IgD-negative memory B cell (primary cell): ENCODE results near the gene ADA. TPM values are rescaled to one million over a fixed set of nuclear protein-coding genes. Genes with fewer than 3 reads are reported as not detected.
"Not testable (repeated sequence)": the region's sequence is repeated elsewhere in the genome, so short reads cannot be mapped to it uniquely, and the experiment has no call there.

ENCODE experiments used
- H3K27ac Mint-ChIP-seq, 3 donors: one replicate each; pipeline ENCODE4 v1.8.0; 2020 to 2022; ENCODE audit warnings: mild to moderate bottlenecking in 3 of 3, mixed read lengths in 3 of 3, moderate library complexity in 1 of 3
- H3K27me3 Mint-ChIP-seq: one replicate; pipeline ENCODE4 v1.8.0; 2021; ENCODE audit warnings: mixed read lengths
- H3K36me3 Mint-ChIP-seq: one replicate; pipeline ENCODE4 v1.8.0; 2020; ENCODE audit warnings: mild to moderate bottlenecking, mixed read lengths
- H3K4me1 Mint-ChIP-seq, 3 donors: one replicate each; pipeline ENCODE4 v1.8.0; 2020 to 2022; ENCODE audit warnings: mixed read lengths in 3 of 3, mild to moderate bottlenecking in 1 of 3
- H3K4me3 Mint-ChIP-seq, 4 donors: one replicate each; pipeline ENCODE4 v1.8.0; 2020 to 2022; ENCODE audit warnings: mild to moderate bottlenecking in 4 of 4, mixed read lengths in 4 of 4, moderate library complexity in 3 of 4
- H3K9me3 Mint-ChIP-seq, 3 donors: one replicate each; pipeline ENCODE4 v1.8.0; 2020 to 2021; ENCODE audit warnings: mixed read lengths in 3 of 3, mild to moderate bottlenecking in 1 of 3
- polyA plus RNA-seq: library from polyadenylated mRNA; unstranded; fragments of 300-500 nt; fragmentation: Illumina TruSeq; gene quantifications from one replicate; pipeline ENCODE4 v1.2.3, GENCODE V29; 2021

ADA gene
- polyA plus RNA-seq, 1 donor from 2014 or later, result 10.5 TPM

DNA sequence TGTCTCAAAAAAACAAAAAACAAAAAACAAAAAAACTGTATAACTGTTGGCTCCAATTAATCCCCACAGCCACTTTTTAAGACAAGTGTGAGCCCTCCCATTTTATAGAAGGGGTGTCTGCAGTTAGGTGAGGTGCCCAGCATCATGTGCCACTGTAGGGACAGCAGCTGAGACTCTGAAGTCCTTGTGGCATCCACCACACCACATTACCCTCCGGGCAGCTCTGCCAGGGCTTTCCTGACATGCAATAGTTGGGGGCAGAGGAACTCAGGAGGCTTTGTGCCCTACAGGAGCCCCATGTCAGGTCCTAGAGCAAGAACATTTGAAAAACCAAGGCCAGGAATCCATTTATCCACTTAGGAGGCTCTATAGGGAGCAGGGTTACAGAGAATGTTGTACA lies 51.8 kb downstream of the ADA start:
- H3K4me1 Mint-ChIP-seq, result peaks cover 57 to 71% (median 59%) of the 10 kb centered on the region in 3 donors
- peak overlapping the region; percentile 34 to 93 (median 80) for H3K4me3 Mint-ChIP-seq
- H3K27ac Mint-ChIP-seq, result peak overlapping the region in 2 of 3 donors; percentile 93 to 99
- peaks cover 2% of the 10 kb centered on the region for H3K36me3 Mint-ChIP-seq
- no peaks in the 10 kb centered on the region for H3K27me3 Mint-ChIP-seq
- H3K9me3 Mint-ChIP-seq, result no peaks in the 10 kb centered on the region

DNA sequence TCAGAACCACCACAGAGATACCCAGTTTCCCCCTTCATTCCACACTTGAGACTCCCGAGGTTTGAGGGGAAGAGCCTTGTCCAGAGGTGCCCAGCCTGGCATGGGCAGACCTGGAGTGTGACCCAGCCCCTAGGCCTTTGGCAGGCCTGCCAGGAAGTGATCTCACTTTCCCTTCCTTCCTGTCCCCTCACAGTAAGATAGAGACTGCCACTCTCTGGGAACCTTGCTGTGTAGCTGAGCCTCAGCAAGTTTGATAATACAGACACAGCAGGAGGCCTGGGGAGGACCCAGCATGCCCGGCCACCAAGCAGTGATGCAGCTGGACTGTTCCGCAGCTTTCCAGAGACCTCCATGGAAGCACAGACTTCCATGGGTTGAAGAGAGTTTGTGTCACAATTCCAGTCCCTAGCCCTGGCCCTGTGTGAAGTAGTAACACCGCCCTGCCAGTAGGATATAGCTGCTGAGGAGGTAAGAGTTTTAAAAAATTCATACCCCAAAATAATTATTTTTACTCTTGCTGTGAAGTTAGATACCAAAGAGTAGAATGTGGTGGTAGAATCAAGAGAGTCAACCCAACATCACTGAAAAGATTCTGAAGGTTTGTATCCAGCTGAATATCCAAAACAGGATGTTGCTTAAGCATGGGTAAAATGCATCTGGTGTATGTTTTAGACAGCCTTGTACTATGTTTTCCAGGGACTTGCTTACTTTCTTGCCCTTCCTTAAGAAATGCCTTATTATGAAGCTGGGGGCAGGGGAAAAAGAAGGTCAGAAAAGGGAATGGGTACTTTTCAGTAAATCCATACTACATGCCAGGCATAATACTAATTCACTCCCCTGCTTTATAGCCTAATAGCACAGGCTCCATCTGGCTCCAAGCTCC lies 52.8 kb downstream of the ADA start:
- H3K27me3 Mint-ChIP-seq, result no peaks in the 10 kb centered on the region
- H3K9me3 Mint-ChIP-seq, result no peaks in the 10 kb centered on the region
- peaks cover 67 to 81% (median 67%) of the 10 kb centered on the region in 3 donors for H3K4me1 Mint-ChIP-seq
- peak overlapping the region in 2 of 3 donors; percentile 96 to 99 for H3K27ac Mint-ChIP-seq
- peaks cover 2% of the 10 kb centered on the region for H3K36me3 Mint-ChIP-seq
- H3K4me3 Mint-ChIP-seq, result peak overlapping the region; percentile 34 to 93 (median 84)

DNA sequence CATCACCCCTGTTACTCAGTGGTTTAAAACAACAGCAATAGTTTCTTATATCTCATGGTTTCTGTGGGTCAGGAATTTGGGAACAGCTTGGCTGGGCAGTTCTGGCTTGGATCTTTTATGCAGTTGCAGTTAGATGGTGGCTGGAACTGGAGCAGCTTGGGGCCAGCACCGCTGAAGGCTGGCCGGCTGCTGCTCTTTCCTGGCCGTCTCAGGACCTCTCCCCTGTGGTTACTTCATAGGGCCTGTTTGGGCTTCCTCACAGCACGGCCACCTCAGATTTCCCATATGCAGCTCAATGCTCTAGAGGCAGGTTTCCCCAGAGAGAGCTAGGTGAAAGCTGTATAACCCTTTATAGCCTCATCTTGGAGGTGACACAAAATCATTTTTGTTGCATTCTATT lies 53.6 kb downstream of the ADA start:
- H3K27ac Mint-ChIP-seq, result peak overlapping the region in 2 of 3 donors; percentile 96 to 99
- H3K4me3 Mint-ChIP-seq, result peak overlapping the region; percentile 34 to 93 (median 84)
- H3K9me3 Mint-ChIP-seq, result no peaks in the 10 kb centered on the region
- peaks cover 72 to 86% (median 73%) of the 10 kb centered on the region in 3 donors for H3K4me1 Mint-ChIP-seq
- peaks cover 2% of the 10 kb centered on the region for H3K36me3 Mint-ChIP-seq
- no peaks in the 10 kb centered on the region for H3K27me3 Mint-ChIP-seq

GRCh38 chr20:44597516-44597915 lies 54.0 kb downstream of the ADA start:
- Mint-ChIP-seq H3K4me3 (peak overlapping the region; percentile 34 to 93 (median 84)), H3K4me1 (peaks cover 76 to 90% (median 78%) of the 10 kb centered on the region in 3 donors), H3K27me3 (no peaks in the 10 kb centered on the region), H3K9me3 (no peaks in the 10 kb centered on the region), H3K27ac (peak overlapping the region in 2 of 3 donors; percentile 96 to 99), H3K36me3 (peaks cover 5% of the 10 kb centered on the region)

DNA sequence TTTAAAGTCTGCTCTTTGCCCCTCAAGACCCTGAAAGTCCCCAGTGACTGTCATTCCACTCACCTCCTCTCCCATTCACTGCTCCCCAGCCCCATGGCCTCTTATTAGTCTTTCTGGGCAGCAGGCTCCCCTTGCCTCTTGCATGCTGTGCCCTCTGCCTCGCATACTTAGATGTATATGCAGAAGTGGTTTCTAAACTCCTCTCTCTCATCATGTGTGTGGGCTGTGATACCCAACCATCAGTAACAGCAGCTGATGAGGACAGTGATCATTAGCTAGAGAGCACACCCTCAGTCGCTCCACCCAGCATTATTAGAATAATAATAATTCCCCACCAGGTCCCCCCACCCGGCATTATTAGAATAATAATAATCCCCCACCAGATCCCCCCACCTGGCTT lies 54.6 kb downstream of the ADA start:
- H3K27me3 Mint-ChIP-seq, result no peaks in the 10 kb centered on the region
- peaks cover 72 to 89% (median 76%) of the 10 kb centered on the region in 3 donors for H3K4me1 Mint-ChIP-seq
- peaks cover 5% of the 10 kb centered on the region for H3K36me3 Mint-ChIP-seq
- peak overlapping the region in 2 of 3 donors; percentile 96 to 99 for H3K27ac Mint-ChIP-seq
- peak overlapping the region; percentile 27 to 93 (median 62) for H3K4me3 Mint-ChIP-seq
- no peaks in the 10 kb centered on the region for H3K9me3 Mint-ChIP-seq

DNA sequence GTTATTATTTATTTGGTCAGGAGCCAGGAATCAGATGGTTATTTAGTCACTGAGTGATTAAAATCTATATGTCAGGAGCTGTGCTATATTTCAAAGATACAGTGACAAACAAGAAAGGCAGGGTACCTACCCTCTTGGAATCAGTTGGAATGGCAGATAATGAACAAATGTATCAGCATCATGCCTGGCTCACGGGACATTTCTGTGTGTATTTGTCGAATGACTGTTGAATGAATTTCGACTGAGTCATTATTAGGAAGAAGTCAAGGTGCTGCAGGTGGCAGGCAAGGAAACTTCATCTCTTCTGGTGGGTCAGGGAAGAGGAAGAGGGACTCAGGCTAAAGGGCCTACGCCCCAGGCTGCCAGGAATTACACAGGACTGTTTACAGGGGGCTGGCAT lies 55.5 kb downstream of the ADA start:
- Mint-ChIP-seq H3K36me3 (peaks cover 5% of the 10 kb centered on the region), H3K27me3 (no peaks in the 10 kb centered on the region), H3K27ac (peak overlapping the region in 2 of 3 donors; percentile 96 to 99), H3K4me1 (peaks cover 71 to 86% (median 75%) of the 10 kb centered on the region in 3 donors), H3K9me3 (no peaks in the 10 kb centered on the region), H3K4me3 (peak overlapping the region; percentile 4 to 91 (median 36))

GRCh38 chr20:44594730-44595129 lies 56.8 kb downstream of the ADA start:
- Mint-ChIP-seq H3K9me3 (no peaks in the 10 kb centered on the region), H3K27me3 (no peaks in the 10 kb centered on the region), H3K4me3 (peak overlapping the region in 2 of 4 donors; percentile 45 to 87), H3K36me3 (peaks cover 9% of the 10 kb centered on the region), H3K27ac (peak overlapping the region; percentile 70 to 83 (median 73)), H3K4me1 (peaks cover 60 to 84% (median 65%) of the 10 kb centered on the region in 3 donors)

- H3K36me3 Mint-ChIP-seq, result peaks cover 9% of the 10 kb centered on the region
- peak overlapping the region; percentile 67 to 85 (median 77) for H3K27ac Mint-ChIP-seq
- no peaks in the 10 kb centered on the region for H3K27me3 Mint-ChIP-seq
- H3K9me3 Mint-ChIP-seq, result no peaks in the 10 kb centered on the region
- H3K4me3 Mint-ChIP-seq, result peak overlapping the region in 3 of 4 donors; percentile 53 to 70 (median 69)
- H3K4me1 Mint-ChIP-seq, result peaks cover 57 to 80% (median 63%) of the 10 kb centered on the region in 3 donors
Measured at GRCh38 chr20:44593751-44594150, 57.7 kb downstream of the ADA start.

GRCh38 chr20:44592366-44592765 lies 59.1 kb downstream of the ADA start:
- no peaks in the 10 kb centered on the region for H3K27me3 Mint-ChIP-seq
- peaks cover 13% of the 10 kb centered on the region for H3K36me3 Mint-ChIP-seq
- H3K27ac Mint-ChIP-seq, result peak overlapping the region; percentile 31 to 88 (median 54)
- H3K4me1 Mint-ChIP-seq, result peaks cover 55 to 80% (median 63%) of the 10 kb centered on the region in 3 donors
- H3K4me3 Mint-ChIP-seq, result peak overlapping the region in 2 of 4 donors; percentile 34 to 65
- H3K9me3 Mint-ChIP-seq, result no peaks in the 10 kb centered on the region

DNA sequence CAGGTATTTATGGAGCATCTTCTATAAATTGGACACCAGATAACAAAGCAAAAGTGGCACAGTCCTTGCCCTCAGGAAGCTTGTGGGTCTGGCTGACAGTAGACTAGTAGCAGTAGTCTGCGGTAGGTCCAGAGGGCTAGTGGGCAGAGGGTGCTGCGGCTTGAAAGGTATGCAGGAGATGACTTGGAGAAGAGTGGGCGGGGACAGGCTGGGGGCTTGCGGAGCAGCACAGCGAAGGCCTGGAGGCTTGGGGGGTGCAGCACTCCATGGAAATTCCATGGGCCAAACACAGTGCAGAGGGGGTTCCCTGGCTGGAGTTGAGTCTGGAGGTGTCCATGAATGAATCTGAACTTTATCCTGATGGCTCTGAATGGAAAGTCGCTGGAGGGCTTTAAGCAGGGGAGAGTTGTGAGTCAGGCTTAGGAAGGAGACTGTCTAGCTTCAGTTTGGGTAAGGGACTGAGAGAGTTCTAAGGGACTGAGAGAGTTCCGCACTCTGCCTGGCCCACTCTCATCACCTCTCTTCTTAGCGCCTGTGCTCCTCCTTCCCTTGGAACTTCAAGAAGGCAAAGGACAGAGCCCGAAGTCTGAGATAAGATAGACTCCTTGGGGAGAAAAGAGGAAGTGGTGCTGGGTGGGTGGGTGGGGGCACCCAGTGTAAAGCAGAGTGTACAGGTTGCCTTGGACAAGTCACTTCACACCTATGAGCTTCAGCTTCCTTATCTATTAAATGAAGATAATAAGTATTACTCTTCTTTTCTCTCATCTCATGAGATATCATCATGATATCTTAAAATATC lies 60.3 kb downstream of the ADA start:
- Mint-ChIP-seq H3K27me3 (no peaks in the 10 kb centered on the region), H3K4me3 (peak overlapping the region; percentile 25 to 78 (median 76)), H3K4me1 (peaks cover 55 to 76% (median 60%) of the 10 kb centered on the region in 3 donors), H3K27ac (peak overlapping the region; percentile 88 to 91 (median 88)), H3K9me3 (no peaks in the 10 kb centered on the region), H3K36me3 (peaks cover 13% of the 10 kb centered on the region)

GRCh38 chr20:44589537-44589936 lies 62.0 kb downstream of the ADA start:
- H3K4me1 Mint-ChIP-seq, result peaks cover 61 to 76% (median 62%) of the 10 kb centered on the region in 3 donors
- peaks cover 11% of the 10 kb centered on the region for H3K36me3 Mint-ChIP-seq
- peak overlapping the region in 2 of 3 donors; percentile 50 to 88 for H3K27ac Mint-ChIP-seq
- H3K9me3 Mint-ChIP-seq, result no peaks in the 10 kb centered on the region
- H3K4me3 Mint-ChIP-seq, result peak overlapping the region in 3 of 4 donors; percentile 6 to 17 (median 15)
- H3K27me3 Mint-ChIP-seq, result no peaks in the 10 kb centered on the region

DNA sequence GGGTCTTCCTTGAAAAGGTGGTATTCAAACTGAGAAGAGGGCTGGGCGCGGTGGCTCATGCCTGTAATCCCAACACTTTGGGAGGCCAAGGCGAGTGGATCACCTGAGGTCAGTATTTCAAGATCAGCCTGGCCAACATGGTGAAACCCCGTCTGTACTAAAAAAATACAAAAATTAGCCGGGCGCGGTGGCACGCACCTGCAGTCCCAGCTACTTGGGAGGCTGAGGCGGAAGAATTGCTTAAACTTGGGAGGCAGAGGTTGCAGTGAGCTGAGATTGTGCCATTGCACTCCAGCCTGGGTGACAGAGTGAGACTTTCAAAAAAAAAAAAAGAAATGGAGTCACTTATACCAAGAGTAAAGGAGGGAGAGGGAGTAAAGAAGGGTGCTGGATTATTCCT lies 63.2 kb downstream of the ADA start:
- H3K4me1 Mint-ChIP-seq, result peaks cover 53 to 70% (median 54%) of the 10 kb centered on the region in 3 donors
- not testable (repeated sequence) for H3K27me3 Mint-ChIP-seq, H3K9me3 Mint-ChIP-seq
- H3K4me3 Mint-ChIP-seq, result peak overlapping the region; percentile 87 to 96 (median 92)
- peaks cover 11% of the 10 kb centered on the region for H3K36me3 Mint-ChIP-seq
- peak overlapping the region; percentile 93 to 100 (median 98) for H3K27ac Mint-ChIP-seq

DNA sequence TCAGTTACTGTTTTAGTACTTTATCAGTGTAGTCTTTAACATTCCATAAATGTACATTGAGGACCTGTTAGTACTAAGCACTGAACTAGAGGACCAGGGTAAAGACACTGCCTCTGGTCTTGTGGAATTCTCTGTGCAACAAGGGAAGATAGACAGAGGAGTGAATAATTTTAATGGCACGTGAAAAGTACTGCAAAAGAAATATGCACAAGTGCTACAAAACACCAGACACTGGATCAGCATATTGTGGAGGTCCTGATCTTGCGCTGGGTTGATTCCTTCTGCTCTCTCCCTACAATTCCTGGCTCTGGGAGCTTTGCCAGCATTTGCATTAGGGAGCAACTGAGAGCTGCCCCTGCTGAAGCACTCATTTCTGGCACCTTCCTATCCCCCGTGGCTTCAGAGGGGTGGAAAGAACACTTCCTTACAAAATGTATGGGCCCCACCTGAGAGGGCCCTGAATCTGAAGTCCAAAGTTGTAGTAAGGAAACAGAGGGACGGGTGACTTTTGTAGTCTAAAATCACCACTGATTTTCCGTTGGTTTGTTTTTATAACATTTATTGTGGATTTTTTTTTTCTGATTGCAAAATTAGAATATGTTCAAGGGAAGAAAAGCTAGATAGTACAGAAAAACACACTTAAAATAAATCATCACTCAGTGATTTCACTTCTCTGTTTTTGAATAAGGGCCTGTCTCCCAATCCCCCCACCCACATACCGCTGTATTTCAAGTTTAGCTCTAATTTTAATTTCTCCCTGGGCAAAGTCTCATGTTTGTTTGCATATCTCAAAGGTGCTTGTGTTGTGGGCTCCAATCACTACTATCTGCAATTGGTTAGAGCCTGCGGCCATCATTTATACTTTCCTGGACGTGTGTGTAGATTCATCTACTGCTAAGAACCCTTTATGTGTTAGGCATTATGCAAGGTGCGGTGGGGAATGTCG lies 64.2 kb downstream of the ADA start:
- peak overlapping the region; percentile 87 to 96 (median 92) for H3K4me3 Mint-ChIP-seq
- peaks cover 47 to 65% (median 51%) of the 10 kb centered on the region in 3 donors for H3K4me1 Mint-ChIP-seq
- H3K9me3 Mint-ChIP-seq, result no peaks in the 10 kb centered on the region
- H3K27me3 Mint-ChIP-seq, result no peaks in the 10 kb centered on the region
- peak overlapping the region; percentile 93 to 100 (median 98) for H3K27ac Mint-ChIP-seq
- H3K36me3 Mint-ChIP-seq, result peaks cover 7% of the 10 kb centered on the region
